ENCODE results near the gene TBC1D13.
"Not testable (repeated sequence)": the region's sequence is repeated elsewhere in the genome, so short reads cannot be mapped to it uniquely, and the experiment has no call there.

DNA sequence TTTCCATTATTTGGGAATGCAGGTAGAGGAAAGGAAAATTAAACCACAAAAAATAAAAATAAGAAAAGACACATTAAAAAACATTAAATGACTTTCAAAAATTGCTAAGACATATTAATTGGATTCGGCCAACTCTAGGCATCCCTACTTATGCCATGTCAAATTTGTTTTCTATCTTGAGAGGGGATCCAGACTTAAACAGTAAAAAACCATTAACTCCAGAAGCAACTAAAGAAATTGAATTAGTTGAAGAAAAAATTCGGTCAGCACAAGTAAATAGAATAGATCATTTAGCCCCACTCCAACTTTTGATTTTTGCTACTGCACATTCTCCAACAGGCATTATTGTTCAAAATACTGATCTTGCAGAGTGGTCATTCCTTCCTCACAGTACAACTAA, 65.6 kb downstream of the TBC1D13 start:
- TF ChIP-seq CTCF (IDR thresholded peaks at IDR 0.05); EZH2 (IDR thresholded peaks at IDR 0.05; ENCODE audit: borderline replicate concordance, insufficient read depth, low read depth, low read length, poor library complexity, severe bottlenecking): not testable (repeated sequence)

Measured in B cell (primary cell).